HG03039 (cell line): ENCODE measurements around the gene SLCO2A1.

Experiments
- ATAC-seq: cut with Tn5 transposase; IDR thresholded peaks from one replicate; pipeline ENCODE4 v1.9.1; 2021; ENCODE audit warnings: mild to moderate bottlenecking, moderate library complexity; ENCODE audit not compliant: unreplicated experiment

Gene SLCO2A1

GRCh38 chr3:133915685-133916658, 113.8 kb downstream of the SLCO2A1 start:
- no peak for ATAC-seq

- no peak for ATAC-seq
These were observed 114.7 kb downstream of the SLCO2A1 start for GRCh38 chr3:133914839-133915600.

- ATAC-seq = no peak
These were observed 119.3 kb downstream of the SLCO2A1 start for GRCh38 chr3:133910422-133910821.

GRCh38 chr3:133905376-133905775, 124.3 kb downstream of the SLCO2A1 start:
- ATAC-seq = no peak

- no peak for ATAC-seq
These were observed 127.9 kb downstream of the SLCO2A1 start for GRCh38 chr3:133901847-133902246.

- ATAC-seq = no peak
These were observed 128.6 kb downstream of the SLCO2A1 start for GRCh38 chr3:133901083-133901482.

GRCh38 chr3:133899311-133899710, 130.4 kb downstream of the SLCO2A1 start:
- no peak for ATAC-seq

GRCh38 chr3:133897547-133897946, 132.2 kb downstream of the SLCO2A1 start:
- ATAC-seq = no peak

GRCh38 chr3:133896002-133896761, 133.5 kb downstream of the SLCO2A1 start:
- no peak for ATAC-seq

GRCh38 chr3:133895208-133896001, 134.3 kb downstream of the SLCO2A1 start, which contains the start of gene RAB6B:
TSS of gene RAB6B (minus strand) at chr3:133895882. CDS start at chr3:133895466, 416 bp downstream.
- ATAC-seq = no peak

- ATAC-seq = no peak
These were observed 135.1 kb downstream of the SLCO2A1 start for GRCh38 chr3:133894353-133895207.

- ATAC-seq = no peak
These were observed 135.9 kb downstream of the SLCO2A1 start for GRCh38 chr3:133893683-133894352.

GRCh38 chr3:133892541-133893231, 137.0 kb downstream of the SLCO2A1 start:
- ATAC-seq = no peak

GRCh38 chr3:133891662-133892378, 137.9 kb downstream of the SLCO2A1 start:
- no peak for ATAC-seq

GRCh38 chr3:133890972-133891644, 138.6 kb downstream of the SLCO2A1 start:
- ATAC-seq = no peak

GRCh38 chr3:133890037-133890436, 139.7 kb downstream of the SLCO2A1 start:
- ATAC-seq = no peak
